Ovary (tissue), 3 donors: ENCODE data around the gene ATXN1.

ENCODE experiments used
- CTCF ChIP-seq, 3 donors: fragments of 450-650 bp in 2 of 3; fragments of 200-600 bp in 1 of 3; IDR thresholded peaks; one replicate each; pipeline versions ENCODE4 v1.5.1 to v1.8.0; 2016 to 2022; ENCODE audit warnings: antibody characterized with exemption in 3 of 3, mild to moderate bottlenecking in 1 of 3
- EP300 ChIP-seq: sonication (generic); formaldehyde crosslinking; IDR thresholded peaks from one replicate; pipeline ENCODE4 v1.6.1; 2017; ENCODE audit warnings: antibody characterized with exemption
- donor health status: DM: no; HTN: no; CAD: no.

DNA sequence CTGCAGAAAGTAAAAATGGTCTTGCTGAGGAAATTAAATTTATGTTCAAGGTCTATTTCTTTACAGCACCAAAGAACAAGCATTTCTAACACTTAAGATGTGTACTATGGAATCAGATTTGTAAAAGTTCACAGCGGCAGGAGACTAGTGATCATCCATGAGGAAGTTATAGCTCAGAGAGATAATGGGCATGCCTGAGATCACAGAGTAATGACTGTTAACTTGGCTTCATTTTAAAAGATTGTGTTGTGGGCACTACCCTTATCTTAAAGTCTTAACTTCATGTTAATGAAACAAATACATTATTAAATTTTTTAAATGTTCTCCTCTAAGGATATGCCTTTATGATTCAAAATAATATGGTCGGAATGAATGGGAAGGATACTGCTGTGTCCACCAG lies 354.3 kb downstream of the ATXN1 start:
- TF ChIP-seq CTCF (IDR thresholded peaks at IDR 0.05) (no peak), EP300 (no peak)
